GM12891 (cell line): ENCODE data around the gene HOXB5.

Experiments
- PAX5 ChIP-seq: IDR thresholded peaks from 2 replicates; pipeline ENCODE4 v1.6.1; 2011; ENCODE audit warnings: low read length, moderate library complexity, mild to moderate bottlenecking; ENCODE audit not compliant: insufficient read depth, severe bottlenecking
- POLR2A ChIP-seq: IDR thresholded peaks from 2 replicates; pipeline ENCODE4 v1.6.1; 2011; ENCODE audit warnings: low read depth, low read length, control low read depth
- POLR2AphosphoS5 ChIP-seq: IDR thresholded peaks from 2 replicates; pipeline ENCODE4 v1.6.1; 2011; ENCODE audit warnings: low read depth, low read length, control low read depth
- POU2F2 ChIP-seq: IDR thresholded peaks from 2 replicates; pipeline ENCODE4 v1.6.1; 2011; ENCODE audit warnings: low read depth, mild to moderate bottlenecking, control low read depth, low read length, moderate library complexity
- TAF1 ChIP-seq: IDR thresholded peaks from 2 replicates; pipeline ENCODE4 v1.6.1; 2011; ENCODE audit warnings: low read depth, low read length, control low read depth

DNA sequence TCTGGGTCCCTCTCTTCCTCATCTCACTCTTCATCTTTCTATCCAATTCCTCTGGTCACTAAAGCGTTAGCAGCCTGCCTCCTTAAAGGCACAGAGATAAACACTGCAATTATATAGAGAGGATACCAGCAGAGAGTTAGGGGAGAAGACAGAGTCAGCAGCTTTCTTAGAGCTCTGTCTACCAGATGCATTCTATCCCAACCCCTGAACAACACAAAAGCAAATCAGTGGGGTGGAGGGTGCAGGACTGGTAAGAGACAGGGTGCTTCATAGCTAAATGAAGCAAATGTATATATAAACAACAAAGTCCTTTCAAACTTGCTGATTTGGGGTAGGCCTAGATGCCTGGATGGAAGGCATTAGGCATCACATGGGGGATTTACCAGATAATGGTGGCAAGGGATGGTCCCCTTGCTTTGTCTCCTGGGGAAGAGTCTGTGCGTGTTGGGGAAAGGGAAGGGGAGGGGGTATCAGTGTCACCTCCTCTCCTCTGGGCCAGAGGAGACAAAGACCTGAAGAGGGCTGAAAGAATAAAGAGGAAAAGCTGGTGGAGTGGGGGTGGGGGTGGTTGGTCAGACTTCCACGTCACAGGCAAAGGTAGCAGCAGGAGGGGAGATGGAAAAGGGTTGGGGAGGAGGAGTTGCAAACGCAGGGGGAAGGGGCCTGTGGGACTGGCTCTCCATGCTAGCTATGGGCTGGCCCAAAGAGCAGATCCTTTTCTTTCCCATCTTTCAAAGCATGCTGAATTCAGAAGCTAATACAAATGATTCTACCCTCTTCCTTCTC, 27.5 kb downstream of the HOXB5 start:
- TF ChIP-seq POLR2A, result no peak
- no peak for TF ChIP-seq POLR2AphosphoS5
- no peak for TF ChIP-seq TAF1
- TF ChIP-seq PAX5, result no peak
- no peak for TF ChIP-seq POU2F2
